Neural progenitor cell (in vitro differentiated cells): ENCODE measurements around the gene GNAS-AS1. TPM values are rescaled to one million over a fixed set of nuclear protein-coding genes. Genes with fewer than 3 reads are reported as not detected.

ENCODE experiments used
- DNase-seq: peaks from one replicate; pipeline ENCODE4 v3.0.0-alpha.2; 2016; ENCODE audit warnings: low spot score
- H2AFZ ChIP-seq: fragments of 200-600 bp; sonication (generic); replicated peaks from 2 replicates; pipeline ENCODE4 v1.6.1; 2016; ENCODE audit warnings: antibody characterized with exemption
- H3F3A ChIP-seq: fragments of 200-600 bp; sonication (generic); 2 replicates; pipeline ENCODE4 v1.6.1; 2016; ENCODE audit warnings: antibody characterized with exemption, low read depth
- H3K27ac ChIP-seq: fragments of 200-600 bp; sonication (generic); 2 replicates; pipeline ENCODE4 v1.5.1; 2016; ENCODE audit warnings: mild to moderate bottlenecking
- H3K27me3 ChIP-seq: fragments of 200-600 bp; sonication (generic); 2 replicates; pipeline ENCODE4 v1.6.1; 2016; ENCODE audit warnings: mild to moderate bottlenecking, moderate library complexity
- H3K36me3 ChIP-seq: fragments of 200-600 bp; sonication (generic); 2 replicates; pipeline ENCODE4 v1.5.1; 2016
- H3K4me1 ChIP-seq: fragments of 200-600 bp; sonication (generic); 2 replicates; pipeline ENCODE4 v1.6.1; 2016; ENCODE audit warnings: mixed run types
- H3K4me2 ChIP-seq: fragments of 200-600 bp; sonication (generic); 2 replicates; pipeline ENCODE4 v1.6.1; 2016
- H3K4me3 ChIP-seq: fragments of 200-600 bp; sonication (generic); 2 replicates; pipeline ENCODE4 v1.5.1; 2016
- H3K79me2 ChIP-seq: fragments of 200-600 bp; sonication (generic); 2 replicates; pipeline ENCODE4 v1.6.1; 2016; ENCODE audit warnings: low read depth
- H3K9ac ChIP-seq: fragments of 200-600 bp; sonication (generic); 2 replicates; pipeline ENCODE4 v1.6.1; 2016
- H3K9me3 ChIP-seq: fragments of 200-600 bp; sonication (generic); 2 replicates; pipeline ENCODE4 v1.5.1; 2016; ENCODE audit warnings: low read depth
- H4K20me1 ChIP-seq: fragments of 200-600 bp; sonication (generic); 2 replicates; pipeline ENCODE4 v1.6.1; 2016; ENCODE audit warnings: low read depth
- H3K27ac Mint-ChIP-seq: 3 replicates; pipeline ENCODE4 v1.8.0; 2021; ENCODE audit warnings: mixed read lengths
- H3K27me3 Mint-ChIP-seq: 2 replicates; pipeline ENCODE4 v1.8.0; 2022; ENCODE audit warnings: low read depth, mild to moderate bottlenecking, inconsistent platforms, moderate library complexity, mixed read lengths; ENCODE audit not compliant: insufficient read depth
- H3K36me3 Mint-ChIP-seq: 3 replicates; pipeline ENCODE4 v1.8.0; 2021; ENCODE audit warnings: mixed read lengths
- H3K4me1 Mint-ChIP-seq: 3 replicates; pipeline ENCODE4 v1.8.0; 2021; ENCODE audit warnings: mixed read lengths
- H3K4me3 Mint-ChIP-seq: 3 replicates; pipeline ENCODE4 v1.8.0; 2021; ENCODE audit warnings: mild to moderate bottlenecking, moderate library complexity, mixed read lengths
- H3K9me3 Mint-ChIP-seq: 3 replicates; pipeline ENCODE4 v1.8.0; 2020; ENCODE audit warnings: mixed read lengths
- CTCF ChIP-seq: fragments of 200-600 bp; sonication (generic); IDR thresholded peaks from 2 replicates; pipeline ENCODE4 v1.5.1; 2017; ENCODE audit warnings: antibody characterized with exemption, mild to moderate bottlenecking
- EZH2 ChIP-seq: fragments of 200-600 bp; sonication (generic); IDR thresholded peaks from 2 replicates; pipeline ENCODE4 v1.6.1; 2017; ENCODE audit warnings: antibody characterized with exemption, mild to moderate bottlenecking, moderate library complexity
- EZH2phosphoT487 ChIP-seq: fragments of 200-600 bp; sonication (generic); IDR thresholded peaks from 2 replicates; pipeline ENCODE4 v1.6.1; 2017; ENCODE audit warnings: antibody characterized with exemption
- total RNA-seq: library from RNA; depleted of rRNA; stranded (reverse); fragments of >200 nt; gene quantifications from 2 replicates; pipeline ENCODE4 v1.2.3, GENCODE V29; 2015; ENCODE audit warnings: low replicate concordance

Gene GNAS-AS1
- total RNA-seq, 1 donor from 2014 or later: 5.8 TPM

- no peak for DNase-seq
- Mint-ChIP-seq H3K36me3 (peaks cover 2% of the 10 kb centered on the region), H3K27ac (no peak overlapping the region), H3K4me1 (peaks cover 42% of the 10 kb centered on the region), H3K4me3 (no peak overlapping the region), H3K9me3 (peaks cover 3% of the 10 kb centered on the region), H3K27me3 (peaks cover 6% of the 10 kb centered on the region)
- no peaks in the 10 kb centered on the region for H3K9me3 ChIP-seq
- peaks cover 48% of the 10 kb centered on the region for H3K4me1 ChIP-seq
- no peak for TF ChIP-seq EZH2
- no peak for TF ChIP-seq CTCF
- no peak for TF ChIP-seq EZH2phosphoT487
- H3K4me3 ChIP-seq: peak overlapping the region; percentile 19
- H3K27me3 ChIP-seq: peaks cover 4% of the 10 kb centered on the region
- H3K36me3 ChIP-seq: no peaks in the 10 kb centered on the region
- H3F3A ChIP-seq: peaks cover 34% of the 10 kb centered on the region
- H2AFZ ChIP-seq: no peak overlapping the region
- H3K9ac ChIP-seq: no peak overlapping the region
- H4K20me1 ChIP-seq: no peaks in the 10 kb centered on the region
- H3K27ac ChIP-seq: no peak overlapping the region
- peaks cover 7% of the 10 kb centered on the region for H3K79me2 ChIP-seq
- H3K4me2 ChIP-seq: peak overlapping the region; percentile 63
Observed at GRCh38 chr20:58882704-58883089, 32.0 kb upstream of the GNAS-AS1 start.

DNA sequence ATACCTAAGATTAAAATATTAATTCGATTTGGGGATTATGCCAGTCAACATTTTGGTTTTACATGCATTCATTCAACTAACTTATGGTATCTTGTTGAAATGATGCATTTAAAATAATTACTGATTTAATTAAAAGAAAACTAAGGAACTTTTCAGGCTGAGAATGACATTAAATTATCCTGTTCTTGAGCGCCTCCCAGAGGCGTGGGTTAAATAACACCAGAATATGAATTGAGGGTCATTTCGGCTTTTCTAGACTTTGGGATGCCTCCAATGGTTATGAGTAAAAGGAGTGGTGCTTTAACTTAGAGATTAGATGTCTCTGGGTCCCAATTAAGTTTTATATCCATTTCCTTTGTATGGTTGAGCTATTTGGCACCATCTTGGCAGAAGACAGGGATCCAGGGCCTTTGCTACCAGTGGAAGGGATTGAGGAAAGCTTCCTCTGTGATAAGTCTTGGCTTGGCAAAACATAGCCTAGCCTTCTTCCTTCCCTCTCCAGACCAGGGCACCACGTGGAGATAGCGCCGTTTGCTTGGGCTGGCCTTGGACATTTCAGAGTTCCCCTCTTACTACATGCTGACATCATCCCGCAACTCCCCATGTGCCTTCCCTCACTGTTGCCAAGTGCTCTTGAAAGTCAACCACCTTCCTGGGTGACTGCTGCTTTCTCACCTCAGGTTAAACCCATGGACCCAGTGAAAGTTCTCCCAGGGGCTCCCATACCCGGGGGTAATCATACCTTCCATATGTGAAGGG, 30.5 kb upstream of the GNAS-AS1 start:
- H3F3A ChIP-seq: peaks cover 49% of the 10 kb centered on the region
- H3K9ac ChIP-seq: no peak overlapping the region
- TF ChIP-seq EZH2phosphoT487 (no peak), CTCF (peak; percentile 45), EZH2 (no peak)
- H3K4me3 ChIP-seq: no peak overlapping the region
- peaks cover 4% of the 10 kb centered on the region for H3K27me3 ChIP-seq
- H3K36me3 ChIP-seq: no peaks in the 10 kb centered on the region
- no peak overlapping the region for H3K4me2 ChIP-seq
- no peak overlapping the region for H3K27ac ChIP-seq
- H3K4me1 ChIP-seq: peaks cover 63% of the 10 kb centered on the region
- peaks cover 2% of the 10 kb centered on the region for H3K36me3 Mint-ChIP-seq
- DNase-seq: no peak
- H3K9me3 ChIP-seq: no peaks in the 10 kb centered on the region
- peaks cover 57% of the 10 kb centered on the region for H3K4me1 Mint-ChIP-seq
- peaks cover 8% of the 10 kb centered on the region for H4K20me1 ChIP-seq
- H3K27me3 Mint-ChIP-seq: peaks cover 8% of the 10 kb centered on the region
- no peak overlapping the region for H3K27ac Mint-ChIP-seq
- peaks cover under 1% of the 10 kb centered on the region for H3K9me3 Mint-ChIP-seq
- no peak overlapping the region for H3K4me3 Mint-ChIP-seq
- no peaks in the 10 kb centered on the region for H3K79me2 ChIP-seq
- H2AFZ ChIP-seq: no peak overlapping the region

DNA sequence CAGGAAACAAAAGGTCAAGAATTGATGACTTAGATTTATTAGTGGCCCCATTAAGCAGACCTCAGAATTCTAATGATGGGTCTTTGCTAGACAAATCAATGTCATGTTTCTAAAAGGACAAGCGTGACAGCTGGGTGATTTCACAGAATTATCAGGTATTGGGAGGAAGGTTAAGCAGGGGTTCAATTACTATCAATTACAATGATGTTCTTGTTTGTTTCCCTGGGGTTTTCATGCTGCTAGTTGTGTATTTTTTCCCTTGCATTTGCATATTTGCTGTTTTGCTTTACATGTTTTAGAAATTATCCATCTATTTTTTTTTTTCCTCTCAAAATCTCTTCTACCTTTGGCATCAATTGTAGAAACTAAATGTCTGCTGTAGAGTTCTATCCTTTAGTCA, 29.7 kb upstream of the GNAS-AS1 start:
- Histone ChIP-seq H3K79me2 (no peaks in the 10 kb centered on the region), H3K4me3 (no peak overlapping the region), H3K4me1 (peaks cover 71% of the 10 kb centered on the region), H3K27me3 (peaks cover 4% of the 10 kb centered on the region), H3K36me3 (no peaks in the 10 kb centered on the region), H2AFZ (no peak overlapping the region), H4K20me1 (peaks cover 8% of the 10 kb centered on the region), H3F3A (peaks cover 55% of the 10 kb centered on the region), H3K9ac (no peak overlapping the region), H3K27ac (no peak overlapping the region), H3K4me2 (peak overlapping the region; percentile 11), H3K9me3 (no peaks in the 10 kb centered on the region)
- no peaks in the 10 kb centered on the region for H3K36me3 Mint-ChIP-seq
- no peak overlapping the region for H3K4me3 Mint-ChIP-seq
- H3K27me3 Mint-ChIP-seq: peaks cover 8% of the 10 kb centered on the region
- TF ChIP-seq CTCF (no peak), EZH2phosphoT487 (no peak), EZH2 (no peak)
- H3K27ac Mint-ChIP-seq: no peak overlapping the region
- H3K4me1 Mint-ChIP-seq: peaks cover 60% of the 10 kb centered on the region
- no peaks in the 10 kb centered on the region for H3K9me3 Mint-ChIP-seq
- no peak for DNase-seq
